K562 treated with DMSO at 1 percent for 4 hours (cell line): Measurements from ENCODE around the gene MCF2L. TPM values are rescaled to one million over a fixed set of nuclear protein-coding genes. Genes with fewer than 3 reads are reported as not detected.

ENCODE experiments used
- total RNA-seq: library from RNA; unstranded; fragments of 300-600 nt; gene quantifications from 2 replicates; pipeline ENCODE4 v1.2.3, GENCODE V29; 2022; ENCODE audit not compliant: insufficient read depth

The MCF2L gene, protein sequence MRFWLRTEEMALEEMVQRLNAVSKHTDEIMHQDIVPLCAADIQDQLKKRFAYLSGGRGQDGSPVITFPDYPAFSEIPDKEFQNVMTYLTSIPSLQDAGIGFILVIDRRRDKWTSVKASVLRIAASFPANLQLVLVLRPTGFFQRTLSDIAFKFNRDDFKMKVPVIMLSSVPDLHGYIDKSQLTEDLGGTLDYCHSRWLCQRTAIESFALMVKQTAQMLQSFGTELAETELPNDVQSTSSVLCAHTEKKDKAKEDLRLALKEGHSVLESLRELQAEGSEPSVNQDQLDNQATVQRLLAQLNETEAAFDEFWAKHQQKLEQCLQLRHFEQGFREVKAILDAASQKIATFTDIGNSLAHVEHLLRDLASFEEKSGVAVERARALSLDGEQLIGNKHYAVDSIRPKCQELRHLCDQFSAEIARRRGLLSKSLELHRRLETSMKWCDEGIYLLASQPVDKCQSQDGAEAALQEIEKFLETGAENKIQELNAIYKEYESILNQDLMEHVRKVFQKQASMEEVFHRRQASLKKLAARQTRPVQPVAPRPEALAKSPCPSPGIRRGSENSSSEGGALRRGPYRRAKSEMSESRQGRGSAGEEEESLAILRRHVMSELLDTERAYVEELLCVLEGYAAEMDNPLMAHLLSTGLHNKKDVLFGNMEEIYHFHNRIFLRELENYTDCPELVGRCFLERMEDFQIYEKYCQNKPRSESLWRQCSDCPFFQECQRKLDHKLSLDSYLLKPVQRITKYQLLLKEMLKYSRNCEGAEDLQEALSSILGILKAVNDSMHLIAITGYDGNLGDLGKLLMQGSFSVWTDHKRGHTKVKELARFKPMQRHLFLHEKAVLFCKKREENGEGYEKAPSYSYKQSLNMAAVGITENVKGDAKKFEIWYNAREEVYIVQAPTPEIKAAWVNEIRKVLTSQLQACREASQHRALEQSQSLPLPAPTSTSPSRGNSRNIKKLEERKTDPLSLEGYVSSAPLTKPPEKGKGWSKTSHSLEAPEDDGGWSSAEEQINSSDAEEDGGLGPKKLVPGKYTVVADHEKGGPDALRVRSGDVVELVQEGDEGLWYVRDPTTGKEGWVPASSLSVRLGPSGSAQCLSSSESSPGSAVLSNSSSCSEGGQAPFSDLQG
- total RNA-seq: not detected in 2 replicates

DNA sequence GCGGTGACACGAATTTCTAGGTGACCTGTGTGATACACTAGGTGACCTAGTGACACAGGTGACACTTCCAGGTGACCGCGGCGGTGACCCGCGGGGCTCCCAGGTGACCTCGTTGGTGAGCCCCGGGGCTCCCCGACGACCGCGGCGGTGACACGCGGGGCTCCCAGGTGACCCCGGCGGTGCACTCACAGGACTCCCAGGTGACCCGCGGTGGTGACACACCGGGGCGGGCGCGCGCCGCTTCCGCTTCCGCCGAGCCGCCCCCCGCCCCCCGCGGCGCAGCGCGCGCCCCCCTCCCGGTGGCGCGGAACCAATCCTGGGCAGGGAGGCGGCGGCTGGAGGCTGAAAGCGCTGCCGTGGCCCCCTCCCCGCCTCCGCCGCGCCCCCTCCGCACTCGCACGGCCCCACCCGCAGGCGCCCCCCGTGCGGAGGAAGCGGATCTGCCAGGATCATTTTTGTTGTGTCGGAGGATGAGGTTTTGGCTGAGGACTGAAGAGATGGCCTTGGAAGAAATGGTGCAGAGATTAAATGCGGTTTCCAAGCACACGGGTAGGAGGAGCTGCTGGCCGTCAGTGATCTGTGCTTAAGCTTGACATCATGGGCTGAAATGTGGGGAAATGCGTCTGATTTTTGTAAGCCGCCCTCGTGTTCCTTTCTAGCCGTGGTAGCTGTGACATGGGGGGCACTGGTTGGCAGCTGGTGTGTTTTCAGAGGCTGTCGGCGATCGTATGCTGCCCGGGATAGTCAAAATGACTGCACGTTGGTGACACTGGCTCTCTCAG is at the start of gene MCF2L:
Gene MCF2L (plus strand): TSS at position 305 of the 782 bp plus-strand sequence. CDS start 166 bp downstream, at position 471.

DNA sequence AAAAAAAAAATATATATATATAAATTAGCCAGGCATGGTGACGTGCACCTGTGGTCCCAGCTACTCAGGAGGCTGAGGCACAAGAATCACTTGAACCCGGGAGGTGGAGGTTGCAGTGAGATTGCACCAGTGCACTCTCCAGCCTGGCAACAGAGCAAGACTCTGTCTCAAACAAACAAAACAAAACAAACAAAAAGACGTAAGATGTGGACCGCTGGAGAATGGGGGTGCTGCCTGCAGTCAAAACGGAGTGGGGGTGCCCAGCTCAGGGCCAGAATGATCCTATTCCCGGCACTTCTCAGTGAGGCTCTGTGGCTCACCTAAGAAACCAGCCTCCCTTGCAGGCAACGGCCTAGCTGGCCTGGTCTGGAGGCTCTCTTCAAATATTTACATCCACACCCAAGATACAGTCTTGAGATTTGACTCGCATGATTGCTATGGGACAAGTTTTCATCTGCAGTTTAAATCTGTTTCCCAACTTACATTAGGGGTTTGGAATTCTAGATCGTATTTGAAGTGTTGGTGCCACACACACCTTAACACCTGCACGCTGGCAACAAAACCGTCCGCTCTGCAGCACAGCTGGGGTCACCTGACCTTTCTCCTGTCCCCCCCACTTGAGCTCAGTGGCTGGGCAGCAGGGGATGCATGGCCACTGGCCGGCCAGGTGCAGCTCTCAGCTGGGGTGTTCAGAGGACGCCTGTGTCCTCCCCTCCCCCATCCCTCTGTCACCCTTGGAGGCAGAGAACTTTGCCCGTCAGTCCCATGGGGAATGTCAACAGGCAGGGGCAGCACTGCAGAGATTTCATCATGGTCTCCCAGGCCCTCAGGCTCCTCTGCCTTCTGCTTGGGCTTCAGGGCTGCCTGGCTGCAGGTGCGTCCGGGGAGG is 136.3 kb downstream of the MCF2L start, which contains the start of gene F7:
Gene F7 (plus strand): TSS at position 760 of the 889 bp plus-strand sequence. CDS start 51 bp downstream, at position 811.

DNA sequence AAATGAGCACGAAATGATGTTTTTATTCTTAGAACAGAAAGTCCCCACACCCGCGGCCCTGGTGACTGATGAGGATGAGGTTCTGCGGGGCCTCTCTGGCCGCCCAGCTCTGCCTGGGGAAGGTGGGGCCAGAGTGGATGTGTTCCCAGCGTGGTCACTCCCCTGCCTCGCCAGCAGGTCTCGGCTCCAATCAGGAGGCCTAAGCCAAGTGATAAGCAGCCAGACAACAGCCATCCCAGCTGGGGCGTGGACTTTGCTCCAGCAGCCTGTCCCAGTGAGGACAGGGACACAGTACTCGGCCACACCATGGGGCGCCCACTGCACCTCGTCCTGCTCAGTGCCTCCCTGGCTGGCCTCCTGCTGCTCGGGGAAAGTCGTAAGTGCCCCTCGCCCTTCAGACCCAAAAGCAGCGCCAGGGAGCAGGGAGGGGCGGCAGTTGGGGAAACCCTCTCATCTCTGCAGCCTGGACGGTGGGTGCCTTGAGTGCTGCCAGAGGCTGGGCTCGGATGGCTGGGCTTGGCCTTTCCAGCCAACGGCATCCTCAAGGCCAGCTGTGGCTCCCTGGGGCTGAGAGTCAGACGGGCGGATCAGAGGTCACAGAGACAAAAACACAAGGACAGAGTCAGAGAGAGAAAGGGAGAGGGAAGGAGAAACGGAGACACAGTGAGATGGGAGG is 153.7 kb downstream of the MCF2L start, which contains the start of gene F10:
Gene F10 (plus strand): TSS at position 250 of the 676 bp plus-strand sequence. CDS start 57 bp downstream, at position 307.

Other genes with a start within 250 kb of the MCF2L start
- gene F7, start 136.6 kb downstream of the MCF2L start, total RNA-seq: not detected in 2 replicates
- not detected in 2 replicates for gene F10, start 153.6 kb downstream of the MCF2L start, total RNA-seq
- 0.76 TPM in 1 of 2 replicates, not detected in the other for gene PROZ, start 189.4 kb downstream of the MCF2L start, total RNA-seq
- gene PCID2, start 239.5 kb downstream of the MCF2L start, total RNA-seq: 20.4 and 28.6 TPM in 2 replicates
- gene CUL4A, start 240.4 kb downstream of the MCF2L start, total RNA-seq: 28.3 and 37.5 TPM in 2 replicates